PC-3 (cell line): ENCODE data around the gene IFNG.

Experiments
- CTCF ChIP-seq: fragments of 300-600 bp; sonication (generic); conservative IDR thresholded peaks from 2 replicates; pipeline ENCODE4 v1.5.1; 2017; ENCODE audit warnings: antibody characterized with exemption, low read depth, mild to moderate bottlenecking, low read length
- EZH2 ChIP-seq: fragments of 300-600 bp; sonication (generic); IDR thresholded peaks from one replicate; pipeline ENCODE4 v1.6.1; 2017; ENCODE audit warnings: antibody characterized with exemption, mild to moderate bottlenecking, low read length; ENCODE audit not compliant: unreplicated experiment
- EZH2phosphoT487 ChIP-seq: fragments of 300-600 bp; sonication (generic); IDR thresholded peaks from 2 replicates; pipeline ENCODE4 v1.6.1; 2018; ENCODE audit warnings: mild to moderate bottlenecking, antibody characterized with exemption, low read length, borderline replicate concordance

GRCh38 chr12:68190301-68190700 lies 30.8 kb upstream of the IFNG start:
- no peak for TF ChIP-seq CTCF
- TF ChIP-seq EZH2: no peak
- no peak for TF ChIP-seq EZH2phosphoT487
